DMS 273 (cell line): ENCODE results near the gene DSCAML1.
A peak's percentile ranks its signal among the peaks of the same experiment; 100 is the strongest.

Source experiments
- DNase-seq: peaks from one replicate; lab custom pipeline; 2025; ENCODE audit not compliant: unreplicated experiment; lab: John Stamatoyannopoulos, UW

The DSCAML1 gene

DNA sequence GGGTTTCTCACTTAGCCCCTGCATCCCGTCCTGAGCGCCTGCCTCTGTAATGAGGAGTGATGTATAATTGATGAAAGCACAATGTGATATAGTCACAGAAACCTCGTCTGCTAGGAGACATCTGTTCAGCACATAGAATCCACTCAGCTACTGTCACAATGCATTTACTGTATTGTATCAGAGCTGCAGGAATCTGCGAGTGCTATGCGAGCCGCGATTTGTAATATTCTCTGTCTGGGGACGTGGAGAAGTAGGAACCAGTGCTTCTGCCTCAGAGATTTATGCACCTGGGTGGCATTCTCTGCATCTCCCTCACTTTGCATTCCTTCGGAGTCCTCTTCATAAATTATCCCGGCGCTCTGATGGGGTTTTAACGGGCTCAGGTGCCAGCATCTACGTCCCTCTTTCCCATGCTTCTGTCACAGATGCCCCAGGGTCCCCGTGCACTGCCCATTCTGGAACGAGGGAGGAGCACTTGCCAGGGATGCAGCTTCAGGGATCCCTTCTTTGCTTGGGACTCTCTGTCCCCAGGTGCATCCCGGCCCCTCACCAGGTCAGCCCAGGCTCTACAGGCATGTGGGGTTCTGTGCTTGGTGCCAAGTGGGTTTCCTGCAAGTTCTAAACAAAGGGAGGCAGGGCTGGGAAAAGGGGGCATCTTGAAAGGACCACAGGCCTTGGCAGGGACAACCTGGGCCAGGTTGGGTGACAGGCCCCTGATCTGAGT lies 205.5 kb downstream of the DSCAML1 start:
- no peak for DNase-seq

DNA sequence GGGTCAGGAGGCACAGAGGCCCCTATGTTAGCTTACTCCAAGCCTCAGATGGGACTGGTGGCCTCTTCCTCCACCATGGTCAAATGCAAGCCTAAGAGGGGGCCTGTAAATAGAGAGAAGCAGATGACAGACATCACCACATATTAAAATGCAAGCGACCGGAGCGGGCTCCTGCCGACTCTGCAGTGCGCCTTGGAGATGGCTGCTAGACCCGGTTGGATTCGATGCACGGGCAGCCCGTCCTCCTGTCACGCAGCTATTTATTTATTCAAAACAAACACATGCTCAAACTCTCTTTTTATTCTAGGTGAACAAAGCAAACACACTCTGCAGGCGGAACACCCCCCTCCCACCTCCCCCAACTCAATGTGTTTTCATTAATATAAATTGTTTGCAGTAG lies 208.0 kb downstream of the DSCAML1 start:
- DNase-seq = no peak

DNA sequence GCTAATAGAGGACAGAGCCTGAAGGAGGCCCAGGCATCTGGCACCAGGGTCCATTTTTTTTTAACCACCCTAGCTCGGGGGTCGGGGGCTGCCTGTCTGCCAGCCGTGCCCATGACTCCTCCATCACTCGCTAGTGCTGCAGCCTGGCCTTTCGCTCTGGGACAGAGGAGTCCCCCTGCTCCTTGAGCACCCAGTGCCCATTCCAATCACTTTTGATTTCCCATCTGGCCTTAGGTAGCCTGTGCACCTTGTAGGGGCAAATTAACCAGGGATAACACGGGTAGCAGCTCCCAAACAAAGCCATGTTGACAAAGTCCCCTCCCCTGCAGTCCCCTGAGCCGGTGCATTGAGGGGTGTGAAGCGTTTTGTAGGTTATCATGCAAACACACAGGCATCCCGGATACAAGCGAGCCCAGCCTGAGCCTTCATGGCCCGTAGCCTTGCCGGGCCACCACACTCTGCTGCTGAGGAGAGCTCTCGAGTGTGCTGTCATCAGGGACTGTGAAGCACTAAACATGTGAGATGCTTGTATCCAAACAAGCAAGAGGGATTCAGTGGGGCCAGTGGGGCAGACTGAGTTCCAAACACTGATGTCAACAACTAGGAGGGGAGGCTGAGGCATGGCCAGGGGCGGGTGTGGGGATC lies 208.7 kb downstream of the DSCAML1 start:
- no peak for DNase-seq

DNA sequence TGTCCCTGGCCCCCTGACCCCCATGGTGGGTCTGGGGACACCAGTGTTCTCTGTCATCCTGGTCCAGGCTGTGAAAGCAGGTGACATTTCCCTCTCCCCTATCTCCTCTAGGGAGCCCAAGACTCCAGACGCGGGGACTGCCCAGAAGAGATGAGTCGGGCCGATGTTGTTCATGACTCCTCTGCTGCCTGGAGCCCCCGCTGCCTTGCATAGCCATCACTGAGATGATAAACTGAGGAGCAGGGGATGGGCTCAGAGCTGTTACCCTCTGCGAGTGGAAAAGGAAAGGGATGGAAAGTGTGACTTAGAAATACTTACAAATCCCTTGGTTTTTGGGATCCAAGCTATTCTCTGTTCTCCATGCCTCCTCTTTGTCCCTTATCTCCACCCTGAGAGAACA lies 209.6 kb downstream of the DSCAML1 start:
- no peak for DNase-seq

DNA sequence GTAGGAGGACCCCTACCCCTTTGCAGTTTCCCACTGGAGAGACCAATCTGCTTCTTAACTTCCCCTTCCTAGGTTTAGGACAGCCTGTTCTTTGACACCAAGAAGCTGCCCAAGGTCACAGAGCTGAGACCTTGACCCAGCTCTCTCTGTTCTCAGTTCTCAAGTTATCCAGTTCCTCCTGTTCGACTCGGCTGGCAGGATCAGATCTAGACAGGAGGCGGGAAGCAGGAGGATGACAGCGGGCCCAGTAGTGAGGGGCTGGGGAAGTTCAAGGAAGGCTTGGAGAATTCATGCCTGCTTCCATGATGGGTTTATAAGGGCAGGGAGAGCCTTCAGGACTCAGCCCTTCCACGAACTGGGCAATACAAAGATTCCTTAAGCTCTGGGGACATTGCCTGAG lies 210.6 kb downstream of the DSCAML1 start:
- DNase-seq = no peak

DNA sequence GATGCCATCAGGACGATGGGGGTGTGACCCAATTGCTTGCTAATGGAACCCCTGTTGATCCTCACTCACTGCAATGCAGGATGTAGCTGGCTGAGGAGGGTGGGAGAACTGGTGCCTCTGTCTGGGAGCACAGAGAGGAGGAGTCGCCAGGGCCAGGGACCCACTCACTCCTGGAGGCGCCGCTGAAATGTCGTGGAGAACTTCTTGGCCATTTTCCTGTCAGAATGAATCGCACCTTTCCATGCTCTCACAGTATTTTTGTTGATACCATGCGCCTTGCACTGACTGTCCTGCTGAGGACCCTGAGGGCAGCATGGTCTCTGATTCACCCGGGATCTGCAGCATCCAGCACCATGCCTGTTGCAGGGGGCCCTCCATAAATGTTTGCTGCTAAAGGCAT lies 211.4 kb downstream of the DSCAML1 start:
- no peak for DNase-seq

DNA sequence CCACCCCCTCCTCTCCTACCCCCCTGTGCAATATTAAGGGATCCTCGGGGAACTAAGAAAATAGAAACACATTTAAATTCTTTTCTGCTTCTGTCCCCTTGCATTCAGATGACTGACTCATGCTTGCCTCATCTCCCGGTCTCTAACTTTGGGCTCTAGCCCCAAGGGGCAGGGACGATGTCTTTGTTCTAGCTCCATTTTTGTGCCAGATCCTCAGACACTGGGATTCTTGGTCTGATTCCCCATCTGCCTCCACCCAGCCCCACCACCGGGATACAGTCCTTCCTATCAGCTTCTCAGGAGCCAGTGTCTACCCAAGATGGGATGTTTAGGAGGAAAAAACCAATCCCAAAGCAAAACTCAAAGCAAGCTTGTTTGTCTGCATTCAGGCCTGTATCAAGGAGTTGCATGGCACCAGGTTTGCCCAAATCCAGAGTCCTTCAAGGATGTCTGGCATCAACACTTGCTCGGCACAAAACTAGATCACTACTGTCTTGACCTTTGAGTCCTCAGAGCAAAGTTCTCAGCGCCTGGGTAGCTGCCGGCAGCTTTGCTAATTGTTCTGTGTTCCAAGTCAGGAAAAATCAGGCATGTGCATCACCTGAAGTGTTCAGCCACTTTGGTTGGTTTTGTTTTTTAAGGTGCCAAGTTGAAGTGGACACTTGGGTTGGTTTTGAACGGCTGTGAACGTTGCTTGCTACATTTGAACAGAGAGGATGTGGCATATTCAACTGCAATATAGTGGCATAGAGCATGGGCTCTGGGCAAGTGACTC lies 212.8 kb downstream of the DSCAML1 start:
- DNase-seq = no peak

DNA sequence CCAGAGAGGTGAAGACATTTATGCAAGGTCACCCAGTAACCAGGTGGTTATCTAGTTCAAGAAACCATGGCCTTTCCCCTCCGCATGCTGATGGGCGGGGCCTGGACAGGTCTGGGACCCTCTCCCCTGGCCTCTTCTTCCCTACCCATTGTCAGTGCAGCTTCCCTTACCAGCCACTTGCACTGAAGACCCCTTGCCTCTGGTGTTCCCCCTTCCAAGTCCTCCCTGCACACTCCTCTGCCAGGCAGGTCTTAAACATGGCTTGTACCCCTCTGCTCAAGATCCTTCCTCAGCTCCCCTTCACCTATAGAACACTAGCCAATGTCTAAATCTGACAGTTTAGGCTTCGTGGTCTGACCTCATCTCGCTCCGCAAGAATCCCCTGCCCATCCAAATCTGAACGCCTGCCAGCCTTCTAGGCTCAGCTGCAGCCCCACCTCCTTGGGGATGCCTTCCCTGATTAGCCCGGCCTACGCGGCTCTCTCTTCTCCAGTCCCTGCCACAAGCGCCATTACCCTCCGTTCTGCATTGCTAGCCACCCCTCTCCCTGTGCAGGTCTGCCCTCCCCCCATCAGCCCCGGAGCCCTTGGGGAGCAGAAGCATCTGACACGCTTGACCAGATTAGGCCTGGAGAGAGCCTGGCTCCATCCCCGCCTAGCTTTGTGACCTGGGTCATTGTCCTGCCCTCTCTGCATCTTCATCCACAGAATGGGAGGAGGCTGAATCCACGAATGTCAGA lies 213.8 kb downstream of the DSCAML1 start:
- DNase-seq = no peak

DNA sequence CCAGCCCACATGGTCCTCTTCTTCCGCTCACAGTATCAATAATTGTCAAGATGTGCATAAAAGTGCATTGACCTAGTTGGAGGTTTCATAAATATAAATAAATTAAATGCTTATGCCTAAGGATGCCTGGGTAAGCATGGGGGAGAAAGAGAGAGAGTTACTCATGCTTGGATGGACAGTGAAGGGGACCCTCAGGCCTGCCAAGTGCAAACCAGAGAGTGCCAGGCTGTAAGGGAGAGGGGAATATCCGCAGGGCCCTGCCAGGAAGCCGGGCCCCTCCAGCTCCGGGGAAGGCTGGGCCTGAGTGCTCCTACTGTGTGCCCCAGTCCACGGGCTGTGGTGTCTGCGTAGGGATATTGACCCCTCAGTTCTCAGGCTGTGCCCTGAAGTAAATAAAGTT lies 214.6 kb downstream of the DSCAML1 start:
- no peak for DNase-seq

DNA sequence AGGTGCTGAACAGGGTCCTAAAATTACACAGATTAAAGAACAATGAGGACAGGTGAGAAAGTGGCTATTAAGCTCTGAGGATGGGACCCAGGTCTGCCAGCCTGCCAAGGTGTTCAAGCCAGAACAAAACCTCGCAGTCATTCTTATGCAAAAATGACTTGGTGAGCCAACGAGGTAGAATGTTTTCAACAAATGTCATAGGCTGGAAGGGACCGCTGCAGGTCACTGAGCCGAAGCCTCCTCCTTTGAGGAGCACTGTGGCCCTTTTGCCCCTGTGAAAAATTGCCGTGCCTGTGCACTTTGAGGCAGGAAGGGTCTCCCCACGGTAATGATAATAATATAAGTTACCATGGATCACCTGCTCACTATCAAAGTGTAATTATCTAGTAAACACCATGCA lies 216.2 kb downstream of the DSCAML1 start:
- DNase-seq = no peak

DNA sequence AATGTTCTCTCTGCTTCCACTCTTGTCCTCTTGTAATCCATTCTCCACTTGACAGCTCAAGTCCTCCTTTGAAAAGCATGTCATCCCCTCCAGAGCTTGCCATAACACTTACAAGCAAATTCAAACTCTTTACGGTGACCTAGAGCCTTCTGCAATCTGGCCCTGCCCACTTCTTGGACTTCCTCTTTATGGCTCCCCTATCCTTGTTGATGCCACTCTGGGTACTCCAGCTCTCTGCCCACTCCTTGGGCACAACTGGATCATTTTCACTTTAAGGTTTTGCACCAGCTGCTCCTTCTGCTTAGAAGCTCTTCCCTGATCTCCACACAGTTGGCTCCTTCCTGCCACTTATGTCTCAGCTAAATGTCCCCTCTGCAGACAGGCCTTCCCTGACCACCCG lies 217.9 kb downstream of the DSCAML1 start:
- DNase-seq = no peak

DNA sequence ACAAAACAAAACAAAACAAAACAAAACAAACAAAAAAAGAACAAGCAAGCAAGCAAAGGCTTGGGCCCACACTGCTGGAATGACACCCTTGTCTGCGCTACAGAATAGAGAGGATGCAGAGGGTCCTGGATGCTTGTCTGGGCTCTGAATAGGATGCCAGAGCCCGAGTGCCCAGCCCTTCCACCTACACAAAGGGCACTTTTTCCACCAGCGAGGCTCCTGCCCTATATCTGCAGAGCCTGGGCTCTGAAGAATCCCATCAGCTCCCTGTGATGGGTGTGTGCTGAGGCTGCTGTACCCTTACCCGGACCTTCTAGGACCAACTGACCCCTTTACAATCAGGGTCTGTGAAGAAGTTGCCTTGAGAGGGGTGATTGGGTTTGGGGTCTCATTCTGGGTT lies 221.2 kb downstream of the DSCAML1 start:
- no peak for DNase-seq

DNA sequence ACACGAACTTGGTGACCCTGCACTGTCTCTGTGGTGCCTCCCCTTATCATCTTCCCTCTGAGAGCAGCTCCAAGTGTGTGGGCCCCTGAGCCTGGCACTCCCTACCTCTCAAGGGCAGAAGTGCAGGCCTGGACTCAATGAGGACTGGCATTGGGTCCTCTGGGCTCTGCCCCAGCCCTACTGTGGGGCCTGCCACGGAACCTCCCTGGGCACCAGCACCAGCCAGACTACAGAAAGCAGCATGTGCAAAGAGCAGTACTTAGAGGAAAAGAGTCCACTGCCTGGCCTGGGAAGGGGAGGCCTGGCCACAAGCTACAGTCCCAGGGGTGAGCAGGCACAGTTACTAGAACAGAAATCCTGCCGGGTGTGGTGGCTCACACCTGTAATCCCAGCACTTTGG lies 222.5 kb downstream of the DSCAML1 start:
- DNase-seq = no peak

DNA sequence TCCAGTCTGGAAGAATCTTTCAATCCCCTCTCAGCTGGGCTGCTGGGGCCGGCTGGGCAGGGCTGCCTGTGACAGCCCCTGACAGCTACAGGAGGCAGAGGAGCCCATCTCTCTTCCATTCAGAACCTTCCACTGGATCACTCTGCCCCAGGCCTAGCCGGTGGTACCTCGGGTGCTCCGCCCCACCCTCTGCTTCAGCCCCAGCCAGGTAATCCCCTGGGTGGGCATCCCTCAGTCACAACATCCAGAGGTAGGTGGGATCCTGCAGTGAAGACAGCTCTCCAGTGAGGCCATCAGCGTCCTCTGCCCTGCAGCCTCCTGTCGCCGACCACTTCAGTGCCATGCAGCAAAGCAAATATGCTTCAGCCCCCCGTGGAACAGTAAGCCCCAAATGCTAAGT lies 223.7 kb downstream of the DSCAML1 start:
- no peak for DNase-seq

DNA sequence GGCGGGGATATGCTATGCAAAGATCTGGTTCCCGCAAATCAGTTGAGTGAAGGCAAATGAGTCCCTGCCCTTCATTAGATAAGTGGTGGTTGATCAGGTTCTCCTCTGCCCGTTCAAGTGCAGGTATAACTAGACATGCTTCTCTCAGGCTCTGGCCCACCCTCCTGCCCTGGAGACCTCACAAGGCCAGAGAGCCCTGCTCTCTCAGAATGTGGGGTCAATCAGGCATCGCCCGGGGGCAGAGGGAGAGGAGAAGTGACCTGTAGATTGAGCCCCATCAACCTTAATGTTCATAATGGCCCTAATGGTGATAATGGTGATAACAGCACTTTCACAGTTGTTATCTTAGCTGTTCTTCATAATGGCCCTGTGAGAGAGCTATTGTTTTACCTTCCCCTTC lies 224.3 kb downstream of the DSCAML1 start:
- DNase-seq = no peak

DNA sequence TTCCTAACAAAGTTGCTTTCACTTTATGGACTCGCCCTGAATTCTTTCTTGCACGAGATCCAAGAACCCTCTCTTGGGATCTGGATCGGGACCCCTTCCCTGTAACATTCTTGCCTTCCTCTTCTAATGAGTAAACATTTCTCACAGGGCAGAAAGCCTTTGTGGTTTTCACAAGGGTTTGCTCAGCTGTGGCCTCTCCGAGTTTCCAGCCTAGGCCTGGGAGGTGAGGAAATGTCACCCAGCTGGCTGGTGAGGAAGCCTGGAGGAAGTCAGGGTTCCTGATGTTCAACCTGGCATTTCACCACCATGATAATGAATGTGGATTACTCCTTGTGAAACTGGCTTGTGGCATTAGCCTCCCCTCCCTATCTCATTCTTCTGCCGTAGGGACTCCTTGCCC lies 224.9 kb downstream of the DSCAML1 start:
- DNase-seq = no peak

DNA sequence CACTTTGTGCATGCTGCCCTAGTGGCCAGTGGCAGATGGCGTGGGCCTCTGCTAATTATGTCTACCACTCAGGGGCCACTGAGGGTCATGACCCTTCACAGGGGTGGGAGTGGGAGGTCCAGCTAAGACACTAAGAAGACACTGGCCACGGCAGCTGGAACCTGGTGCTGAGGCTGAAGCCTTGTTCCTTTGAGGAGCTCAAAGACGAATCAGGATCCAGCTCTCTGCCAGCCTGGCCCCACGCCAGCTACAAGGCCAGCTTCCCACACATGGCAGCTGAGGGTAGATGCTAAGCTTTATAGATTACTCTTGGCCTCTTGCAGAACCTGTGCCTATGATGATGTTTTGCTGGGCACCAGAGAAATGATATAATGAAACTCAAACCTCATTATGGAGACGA lies 226.3 kb downstream of the DSCAML1 start:
- peak; percentile 50 for DNase-seq

DNA sequence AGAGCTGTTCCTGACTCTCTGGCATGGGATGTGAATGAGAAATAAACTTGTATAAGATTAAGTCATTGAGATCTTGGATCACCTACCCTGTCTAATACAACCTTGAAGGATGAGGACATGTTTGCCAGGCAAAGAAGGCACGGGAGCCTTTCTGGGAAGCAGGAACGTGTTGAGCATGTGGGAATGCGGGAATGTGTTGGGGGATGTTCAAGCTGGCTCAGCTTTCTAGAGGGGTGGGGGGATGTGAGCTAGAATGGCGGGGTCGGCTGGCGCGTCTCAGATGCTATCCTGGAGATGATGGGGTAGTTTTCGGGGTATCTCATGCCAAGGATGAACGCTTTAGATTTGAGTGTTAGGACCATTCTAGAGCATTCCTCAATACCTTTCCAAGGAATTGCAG lies 227.1 kb downstream of the DSCAML1 start:
- DNase-seq = no peak

DNA sequence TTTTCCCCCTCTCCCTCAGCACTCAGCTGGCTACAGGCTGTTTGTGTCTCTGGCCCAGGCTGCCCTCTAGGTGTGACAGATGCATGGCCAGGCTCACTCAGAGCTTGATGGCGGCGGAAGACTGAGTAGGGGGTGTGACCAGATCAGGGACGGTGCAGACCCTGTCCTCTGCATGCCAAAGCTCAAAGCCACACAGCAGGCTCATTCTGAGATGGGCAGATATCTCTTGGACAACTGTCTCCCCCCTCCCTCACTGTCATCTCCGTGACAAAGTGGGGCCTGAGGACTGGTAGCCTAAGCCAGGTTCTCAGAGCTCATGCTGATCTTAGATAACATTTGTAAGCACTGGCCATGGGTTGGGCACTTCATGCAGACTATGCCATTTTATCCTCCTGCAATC lies 231.3 kb downstream of the DSCAML1 start:
- no peak for DNase-seq

DNA sequence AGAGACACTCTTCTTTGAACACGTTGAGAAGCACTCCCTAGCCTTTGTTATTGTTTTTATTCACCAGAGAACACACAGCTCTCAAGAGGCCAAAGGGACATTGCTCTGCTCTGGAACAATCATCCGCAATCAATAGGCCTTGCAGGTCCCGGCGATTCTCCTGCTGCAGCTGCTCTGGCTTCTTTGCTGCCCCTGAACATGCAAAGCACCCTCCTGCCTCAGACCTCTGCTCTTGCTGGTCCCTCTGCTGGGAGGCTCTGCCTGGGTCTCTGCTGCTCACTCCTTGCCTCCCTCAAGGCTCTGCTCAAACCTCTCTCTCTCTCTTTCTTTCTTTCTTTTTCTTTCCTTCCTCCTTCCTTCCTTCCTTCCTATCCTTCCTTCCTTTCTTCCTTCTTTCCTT lies 232.7 kb downstream of the DSCAML1 start:
- no peak for DNase-seq

DNA sequence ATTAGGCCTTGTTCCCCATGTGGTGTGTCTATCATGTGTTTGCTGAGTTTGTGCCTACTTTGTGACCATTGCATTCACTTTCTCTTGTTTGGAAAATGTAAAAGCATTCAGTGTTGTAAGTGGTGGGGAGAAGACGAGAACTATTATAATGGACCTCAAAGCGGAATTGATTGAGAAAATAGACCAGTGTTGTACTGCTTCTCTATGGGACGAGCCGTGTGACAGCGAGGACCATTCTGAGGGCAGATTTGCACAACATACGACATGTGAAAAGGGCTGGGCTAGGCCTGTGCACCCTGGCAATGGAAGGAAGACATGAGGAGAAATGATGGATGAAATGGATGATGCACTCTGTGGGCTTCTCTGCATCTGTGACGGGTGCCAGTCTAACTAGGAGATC lies 233.5 kb downstream of the DSCAML1 start:
- no peak for DNase-seq

DNA sequence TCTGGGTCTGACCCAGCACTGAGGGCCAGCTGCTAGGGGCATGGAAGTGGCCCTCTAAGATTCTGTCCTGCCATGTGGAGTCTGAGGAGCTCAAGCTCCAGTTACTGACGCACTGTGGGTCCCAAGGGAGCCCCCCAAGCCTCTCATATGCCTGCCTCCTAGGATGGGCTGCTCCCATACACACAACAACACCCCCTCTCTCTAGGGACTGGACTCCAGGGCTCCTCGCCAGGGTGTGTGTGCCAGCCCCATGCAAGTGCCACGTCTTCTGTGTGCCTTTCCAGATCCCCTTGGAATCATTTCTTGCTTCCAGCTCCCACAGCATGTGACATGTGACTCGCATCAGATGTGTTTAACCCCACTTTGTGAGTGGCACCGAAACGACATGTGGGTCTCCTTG lies 234.9 kb downstream of the DSCAML1 start:
- DNase-seq = no peak
